Astrocyte of the spinal cord (primary cell): ENCODE results near the gene ACSL1.

ENCODE experiments used
- DNase-seq: peaks from one replicate; pipeline ENCODE4 v3.0.0; 2011; ENCODE audit warnings: low read depth, low spot score
- H3K4me3 ChIP-seq: 2 replicates; pipeline ENCODE4 v1.5.1; 2011; ENCODE audit warnings: low read depth, mild to moderate bottlenecking, low read length, moderate library complexity
- CTCF ChIP-seq: IDR thresholded peaks from 2 replicates; pipeline ENCODE4 v1.5.1; 2012; ENCODE audit warnings: low read depth, mild to moderate bottlenecking, low read length, inconsistent platforms
- in situ Hi-C: cut with HindIII; loops from 2 replicates; pipeline ENCODE4 v1.10.0; 2017; ENCODE audit warnings: low sequenced_read_pairs

ACSL1 gene

GRCh38 chr4:184825896-184826690 is at the start of gene ACSL1:
ACSL1 (minus strand) TSS chr4:184825968; CDS start chr4:184803514, 22,454 bp downstream.
- in situ Hi-C loops, result no loop called here
- peak; percentile 65 for DNase-seq
- H3K4me3 ChIP-seq, result peak within 1 kb of the TSS; percentile 52
- no peak for TF ChIP-seq CTCF

- no peak for TF ChIP-seq CTCF
- DNase-seq, result no peak
- H3K4me3 ChIP-seq, result no peak overlapping the region
- in situ Hi-C loops, result no loop called here
Measured at GRCh38 chr4:184873054-184873453, 47.3 kb upstream of the ACSL1 start.

GRCh38 chr4:184870718-184871117 is 45.0 kb upstream of the ACSL1 start:
- H3K4me3 ChIP-seq, result no peak overlapping the region
- in situ Hi-C loops, result no loop called here

GRCh38 chr4:184868623-184869022 is 42.9 kb upstream of the ACSL1 start:
- in situ Hi-C loops, result no loop called here
- no peak for DNase-seq
- TF ChIP-seq CTCF, result no peak
- no peak overlapping the region for H3K4me3 ChIP-seq

More at GRCh38 chr4:184870718-184871117, 45.0 kb upstream of the ACSL1 start:
- TF ChIP-seq CTCF, result no peak
- no peak for DNase-seq

GRCh38 chr4:184863916-184864315 is 38.1 kb upstream of the ACSL1 start:
- TF ChIP-seq CTCF, result no peak
- in situ Hi-C loops, result no loop called here
- no peak overlapping the region for H3K4me3 ChIP-seq
- DNase-seq, result no peak

- in situ Hi-C loops, result no loop called here
- TF ChIP-seq CTCF, result no peak
- no peak for DNase-seq
- no peak overlapping the region for H3K4me3 ChIP-seq
Measured at GRCh38 chr4:184861047-184861446, 35.3 kb upstream of the ACSL1 start.
